ENCODE measurements around the gene GRID2.

GRID2 gene

GRCh38 chr4:93116624-93117023 is 812.9 kb downstream of the GRID2 start:
- H3K9me3 ChIP-seq (ENCODE audit: severe bottlenecking) = no peaks in the 10 kb centered on the region
- H3K27me3 ChIP-seq (ENCODE audit: insufficient read depth, low read depth, severe bottlenecking) = no peaks in the 10 kb centered on the region
- no peak for TF ChIP-seq CTCF (IDR thresholded peaks at IDR 0.05; ENCODE audit: low read depth, low read length)
- H3K27ac ChIP-seq = no peak overlapping the region
- no peaks in the 10 kb centered on the region for H3K36me3 ChIP-seq
- no peak overlapping the region for H3K4me3 ChIP-seq (ENCODE audit: low read depth, low read length)
- no peak for DNase-seq

GRCh38 chr4:93127489-93127888 is 823.7 kb downstream of the GRID2 start:
- H3K27me3 ChIP-seq (ENCODE audit: insufficient read depth, low read depth, severe bottlenecking) = no peaks in the 10 kb centered on the region
- no peak for DNase-seq
- no peaks in the 10 kb centered on the region for H3K36me3 ChIP-seq
- H3K27ac ChIP-seq = no peak overlapping the region
- H3K4me3 ChIP-seq (ENCODE audit: low read depth, low read length) = no peak overlapping the region
- no peaks in the 10 kb centered on the region for H3K9me3 ChIP-seq (ENCODE audit: severe bottlenecking)
- TF ChIP-seq CTCF (IDR thresholded peaks at IDR 0.05; ENCODE audit: low read depth, low read length) = no peak

- no peak for TF ChIP-seq CTCF (IDR thresholded peaks at IDR 0.05; ENCODE audit: low read depth, low read length)
- H3K27ac ChIP-seq = no peak overlapping the region
Observed at GRCh38 chr4:93132631-93133030, 828.9 kb downstream of the GRID2 start.

GRCh38 chr4:93139118-93139517 is 835.4 kb downstream of the GRID2 start:
- Histone ChIP-seq H3K4me3 (ENCODE audit: low read depth, low read length) (no peak overlapping the region), H3K9me3 (ENCODE audit: severe bottlenecking) (no peaks in the 10 kb centered on the region), H3K36me3 (no peaks in the 10 kb centered on the region), H3K27me3 (ENCODE audit: insufficient read depth, low read depth, severe bottlenecking) (no peaks in the 10 kb centered on the region), H3K27ac (no peak overlapping the region)
- no peak for TF ChIP-seq CTCF (IDR thresholded peaks at IDR 0.05; ENCODE audit: low read depth, low read length)
- no peak for DNase-seq

More at GRCh38 chr4:93132631-93133030, 828.9 kb downstream of the GRID2 start:
- DNase-seq = no peak
- Histone ChIP-seq H3K27me3 (ENCODE audit: insufficient read depth, low read depth, severe bottlenecking) (no peaks in the 10 kb centered on the region), H3K36me3 (no peaks in the 10 kb centered on the region), H3K9me3 (ENCODE audit: severe bottlenecking) (no peaks in the 10 kb centered on the region), H3K4me3 (ENCODE audit: low read depth, low read length) (no peak overlapping the region)

- no peaks in the 10 kb centered on the region for H3K36me3 ChIP-seq
- no peak overlapping the region for H3K27ac ChIP-seq
- H3K27me3 ChIP-seq (ENCODE audit: insufficient read depth, low read depth, severe bottlenecking) = no peaks in the 10 kb centered on the region
- no peak for TF ChIP-seq CTCF (IDR thresholded peaks at IDR 0.05; ENCODE audit: low read depth, low read length)
- H3K4me3 ChIP-seq (ENCODE audit: low read depth, low read length) = no peak overlapping the region
- DNase-seq = no peak
- peaks cover 3% of the 10 kb centered on the region for H3K9me3 ChIP-seq (ENCODE audit: severe bottlenecking)
Observed at GRCh38 chr4:93143902-93144301, 840.1 kb downstream of the GRID2 start.

GRCh38 chr4:93144644-93145043 is 840.9 kb downstream of the GRID2 start:
- Histone ChIP-seq H3K36me3 (no peaks in the 10 kb centered on the region), H3K27ac (no peak overlapping the region), H3K9me3 (ENCODE audit: severe bottlenecking) (peaks cover 6% of the 10 kb centered on the region), H3K27me3 (ENCODE audit: insufficient read depth, low read depth, severe bottlenecking) (no peaks in the 10 kb centered on the region), H3K4me3 (ENCODE audit: low read depth, low read length) (no peak overlapping the region)
- no peak for DNase-seq
- TF ChIP-seq CTCF (IDR thresholded peaks at IDR 0.05; ENCODE audit: low read depth, low read length) = no peak

Data from WERI-Rb-1 (cell line).